HG02840 (cell line): ENCODE data around the gene GAPDHS.

Experiments used
- ATAC-seq: cut with Tn5 transposase; IDR thresholded peaks from one replicate; pipeline ENCODE4 v1.9.1; 2021; ENCODE audit warnings: mild to moderate bottlenecking, moderate library complexity, moderate number of reproducible peaks; ENCODE audit not compliant: unreplicated experiment, low FRiP score

GAPDHS gene

GRCh38 chr19:35577918-35578317, 44.7 kb downstream of the GAPDHS start:
- no peak for ATAC-seq

GRCh38 chr19:35578707-35579106, 45.5 kb downstream of the GAPDHS start:
- ATAC-seq = no peak

GRCh38 chr19:35582760-35583159, 49.5 kb downstream of the GAPDHS start:
- no peak for ATAC-seq

- ATAC-seq = no peak
Measured at GRCh38 chr19:35585848-35586247, 52.6 kb downstream of the GAPDHS start, which contains the start of gene PMIS2. Gene PMIS2 (plus strand): TSS chr19:35586173. CDS start chr19:35586260, 87 bp downstream.

GRCh38 chr19:35587321-35587720, 54.1 kb downstream of the GAPDHS start:
- no peak for ATAC-seq

- ATAC-seq = no peak
Measured at GRCh38 chr19:35590875-35591274, 57.6 kb downstream of the GAPDHS start.

GRCh38 chr19:35592226-35592625, 59.0 kb downstream of the GAPDHS start:
- ATAC-seq = no peak
